GM12874 (cell line): Measurements from ENCODE around the gene KHSRP.

Experiments used
- TF ChIP-seq, protein P1 (sequence below): IDR thresholded peaks from 2 replicates; pipeline ENCODE4 v1.5.1; 2011; ENCODE audit warnings: low read depth, mild to moderate bottlenecking, control low read depth, low read length, moderate library complexity; ENCODE audit not compliant: insufficient read depth

Gene KHSRP

GRCh38 chr19:6372594-6373095 is 52.0 kb downstream of the KHSRP start, which contains the start of gene ALKBH7:
ALKBH7 (plus strand) TSS chr19:6372794; CDS start chr19:6372821, 27 bp downstream.
- TF ChIP-seq, protein P1, sequence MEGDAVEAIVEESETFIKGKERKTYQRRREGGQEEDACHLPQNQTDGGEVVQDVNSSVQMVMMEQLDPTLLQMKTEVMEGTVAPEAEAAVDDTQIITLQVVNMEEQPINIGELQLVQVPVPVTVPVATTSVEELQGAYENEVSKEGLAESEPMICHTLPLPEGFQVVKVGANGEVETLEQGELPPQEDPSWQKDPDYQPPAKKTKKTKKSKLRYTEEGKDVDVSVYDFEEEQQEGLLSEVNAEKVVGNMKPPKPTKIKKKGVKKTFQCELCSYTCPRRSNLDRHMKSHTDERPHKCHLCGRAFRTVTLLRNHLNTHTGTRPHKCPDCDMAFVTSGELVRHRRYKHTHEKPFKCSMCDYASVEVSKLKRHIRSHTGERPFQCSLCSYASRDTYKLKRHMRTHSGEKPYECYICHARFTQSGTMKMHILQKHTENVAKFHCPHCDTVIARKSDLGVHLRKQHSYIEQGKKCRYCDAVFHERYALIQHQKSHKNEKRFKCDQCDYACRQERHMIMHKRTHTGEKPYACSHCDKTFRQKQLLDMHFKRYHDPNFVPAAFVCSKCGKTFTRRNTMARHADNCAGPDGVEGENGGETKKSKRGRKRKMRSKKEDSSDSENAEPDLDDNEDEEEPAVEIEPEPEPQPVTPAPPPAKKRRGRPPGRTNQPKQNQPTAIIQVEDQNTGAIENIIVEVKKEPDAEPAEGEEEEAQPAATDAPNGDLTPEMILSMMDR: no peak

GRCh38 chr19:6364353-6364752 is 60.3 kb downstream of the KHSRP start:
- TF ChIP-seq, protein P1: no peak
